Skeletal muscle tissue (tissue), 4 donors: ENCODE results near the gene FOXL3. TPM values are rescaled to one million over a fixed set of nuclear protein-coding genes. Genes with fewer than 3 reads are reported as not detected.
A peak's percentile ranks its signal among the peaks of the same experiment; 100 is the strongest.
"Not testable (repeated sequence)": the region's sequence is repeated elsewhere in the genome, so short reads cannot be mapped to it uniquely, and the experiment has no call there.

ENCODE experiments used
- H3K27ac ChIP-seq: one replicate; pipeline ENCODE4 v1.7.0; 2013; ENCODE audit warnings: mild to moderate bottlenecking, low read depth, low read length, inconsistent platforms
- H3K27me3 ChIP-seq, 3 donors: one replicate each; pipeline ENCODE4 v1.7.0; 2013; ENCODE audit warnings: low read length in 3 of 3; ENCODE audit not compliant: control insufficient read depth in 3 of 3, insufficient read depth in 3 of 3
- H3K36me3 ChIP-seq, 3 donors: one replicate each; pipeline ENCODE4 v1.7.0; 2013; ENCODE audit warnings: low read length in 3 of 3; ENCODE audit not compliant: control insufficient read depth in 3 of 3, insufficient read depth in 3 of 3
- H3K4me1 ChIP-seq, 3 donors: one replicate each; pipeline ENCODE4 v1.7.0; 2013; ENCODE audit warnings: low read length in 3 of 3, mild to moderate bottlenecking in 3 of 3; ENCODE audit not compliant: control insufficient read depth in 3 of 3, insufficient read depth in 3 of 3
- H3K4me3 ChIP-seq, 3 donors: one replicate each; pipeline ENCODE4 v1.7.0; 2013; ENCODE audit warnings: low read length in 3 of 3
- H3K9ac ChIP-seq, 3 donors: one replicate each; pipeline ENCODE4 v1.7.0; 2013; ENCODE audit warnings: low read length in 3 of 3, mild to moderate bottlenecking in 3 of 3, moderate library complexity in 2 of 3, low read depth in 1 of 3
- H3K9me3 ChIP-seq, 3 donors: one replicate each; pipeline ENCODE4 v1.7.0; 2013; ENCODE audit warnings: low read length in 3 of 3; ENCODE audit not compliant: control insufficient read depth in 3 of 3
- total RNA-seq: library from RNA; depleted of rRNA; stranded (reverse); fragments of >200 nt; gene quantifications from one replicate; pipeline ENCODE4 v1.2.3, GENCODE V29; 2014
- donor health status: Osteomylitis.

FOXL3 gene
- not detected for total RNA-seq

DNA sequence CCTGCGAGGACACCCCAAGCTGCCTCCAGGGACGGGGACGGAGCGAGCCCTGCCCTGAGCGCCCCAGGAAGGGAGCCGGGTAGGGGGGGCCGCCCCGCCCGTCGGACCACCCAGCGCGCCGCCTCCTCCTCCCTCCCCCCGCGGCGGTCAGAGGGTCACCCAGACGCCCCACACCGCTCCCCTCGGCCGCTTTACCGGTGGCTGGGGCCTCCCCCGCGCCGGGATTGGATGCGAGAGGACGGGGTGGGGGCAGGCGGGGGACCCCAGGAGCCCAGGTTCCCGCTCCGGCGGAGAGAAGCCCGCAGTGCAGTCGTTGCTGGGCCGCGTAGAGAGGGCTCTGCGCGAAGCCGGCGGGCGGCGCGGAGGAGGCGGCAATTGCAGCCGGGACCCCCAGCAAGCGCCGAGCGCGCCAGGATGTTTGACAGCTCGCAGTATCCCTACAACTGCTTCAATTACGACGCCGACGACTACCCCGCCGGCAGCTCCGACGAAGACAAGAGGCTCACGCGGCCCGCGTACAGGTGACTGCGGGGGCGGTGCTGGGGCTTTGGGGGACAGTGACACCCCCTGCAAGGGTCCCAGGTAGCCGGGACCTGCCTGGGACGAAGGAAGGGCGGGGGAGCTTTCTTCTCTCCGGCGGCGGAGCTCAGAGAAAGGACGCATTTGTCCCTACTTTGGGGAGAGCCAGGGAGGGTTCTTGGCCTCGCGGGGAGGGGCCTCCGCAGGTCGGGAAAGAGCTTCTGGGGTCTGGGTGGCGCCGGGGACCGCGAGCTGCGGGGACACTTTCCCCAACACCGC lies at the start of gene FOXL3:
FOXL3 (plus strand) TSS at position 415 of the 798 bp plus-strand sequence; CDS start at position 415, 0 bp downstream.
- Histone ChIP-seq H3K4me3 (no peak within 1 kb of the TSS), H3K27ac (no peak within 1 kb of the TSS), H3K36me3 (no peaks in the 10 kb centered on the region), H3K27me3 (peaks cover 76 to 83% (median 80%) of the 10 kb centered on the region in 3 donors), H3K9ac (peak within 1 kb of the TSS in 1 of 3 donors; percentile 25), H3K4me1 (no peaks in the 10 kb centered on the region), H3K9me3 (no peaks in the 10 kb centered on the region)

DNA sequence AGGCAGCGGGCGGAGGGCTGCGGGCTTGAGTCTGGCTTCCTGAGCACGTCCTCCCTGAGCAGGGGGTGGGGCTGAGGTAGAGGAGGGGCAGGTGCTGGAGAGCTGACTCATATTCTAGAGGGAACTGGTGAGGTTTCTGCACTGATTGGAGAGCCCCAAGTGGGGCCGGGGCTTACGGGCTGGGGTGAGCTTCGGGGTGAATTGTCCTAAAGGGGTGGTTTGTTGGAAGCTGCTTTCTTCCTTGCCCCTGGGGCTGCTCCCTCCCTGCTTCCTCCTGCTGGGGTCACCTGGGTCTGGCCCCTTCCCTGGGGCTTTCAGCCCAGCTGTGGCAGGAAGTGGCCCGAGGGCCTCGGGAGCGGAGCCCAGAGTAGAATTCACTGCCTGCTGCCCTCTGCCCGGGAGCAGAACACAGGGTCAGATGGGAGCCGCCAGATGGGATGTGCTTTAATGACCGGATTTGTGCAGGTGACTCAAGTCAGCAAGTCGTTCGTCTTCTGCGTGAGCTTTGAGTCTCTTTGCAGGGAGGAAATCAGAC lies 49.0 kb upstream of the FOXL3 start:
- no peaks in the 10 kb centered on the region for H3K27me3 ChIP-seq
- no peaks in the 10 kb centered on the region for H3K9me3 ChIP-seq
- H3K36me3 ChIP-seq = peaks cover 2 to 8% (median 5%) of the 10 kb centered on the region in 3 donors
- H3K9ac ChIP-seq = no peak overlapping the region
- H3K27ac ChIP-seq = no peak overlapping the region
- peaks cover 5 to 24% (median 9%) of the 10 kb centered on the region in 3 donors for H3K4me1 ChIP-seq
- H3K4me3 ChIP-seq = no peak overlapping the region

DNA sequence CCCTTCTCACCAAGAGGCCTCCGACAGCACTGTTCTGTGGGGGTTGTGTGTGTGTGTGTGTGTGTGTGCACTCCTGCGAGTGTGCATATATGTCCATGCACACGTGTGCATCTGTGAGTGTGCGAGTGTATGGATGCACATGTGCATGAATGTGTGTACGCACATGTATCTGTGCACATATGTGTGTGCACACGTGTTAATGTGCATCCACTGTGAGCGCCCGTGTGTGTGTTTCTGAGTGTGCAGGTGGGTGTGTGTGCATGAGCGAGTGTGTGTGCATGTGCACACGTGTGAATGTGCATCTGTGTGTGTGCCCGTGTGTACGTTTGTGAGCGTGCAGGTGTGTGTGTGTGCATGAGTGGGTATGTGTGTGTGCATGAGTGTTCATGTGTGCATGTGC lies 48.5 kb upstream of the FOXL3 start:
- H3K4me1 ChIP-seq = peaks cover 0 to 18% (median 3%) of the 10 kb centered on the region in 3 donors
- H3K4me3 ChIP-seq = no peak overlapping the region
- peaks cover 2 to 12% (median 5%) of the 10 kb centered on the region in 3 donors for H3K36me3 ChIP-seq
- no peaks in the 10 kb centered on the region for H3K27me3 ChIP-seq
- no peaks in the 10 kb centered on the region for H3K9me3 ChIP-seq
- H3K27ac ChIP-seq = no peak overlapping the region
- H3K9ac ChIP-seq = no peak overlapping the region

DNA sequence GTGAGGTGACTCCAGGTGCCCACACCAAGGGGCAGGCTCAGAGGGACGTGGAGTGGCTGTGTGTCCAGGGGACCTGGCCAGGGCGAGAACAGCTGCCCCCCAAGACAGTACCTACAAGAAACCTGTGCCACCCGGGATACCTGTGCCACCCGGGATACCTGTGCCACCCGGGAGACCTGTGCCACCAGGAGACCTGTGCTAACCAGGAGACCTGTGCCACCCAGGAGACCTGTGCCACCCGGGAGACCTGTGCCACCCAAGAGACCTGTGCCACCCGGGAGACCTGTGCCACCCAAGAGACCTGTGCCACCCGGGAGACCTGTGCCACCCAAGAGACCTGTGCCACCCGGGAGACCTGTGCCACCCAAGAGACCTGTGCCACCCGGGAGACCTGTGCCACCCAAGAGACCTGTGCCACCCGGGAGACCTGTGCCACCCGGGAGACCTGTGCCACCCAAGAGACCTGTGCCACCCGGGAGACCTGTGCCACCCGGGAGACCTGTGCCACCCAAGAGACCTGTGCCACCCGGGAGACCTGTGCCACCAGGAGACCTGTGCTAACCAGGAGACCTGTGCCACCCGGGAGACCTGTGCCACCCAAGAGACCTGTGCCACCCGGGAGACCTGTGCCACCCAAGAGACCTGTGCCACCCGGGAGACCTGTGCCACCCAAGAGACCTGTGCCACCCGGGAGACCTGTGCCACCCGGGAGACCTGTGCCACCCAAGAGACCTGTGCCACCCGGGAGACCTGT lies 47.0 kb upstream of the FOXL3 start:
- Histone ChIP-seq H3K4me1 (peaks cover 0 to 14% (median 3%) of the 10 kb centered on the region in 3 donors), H3K36me3 (peaks cover 2 to 16% (median 7%) of the 10 kb centered on the region in 3 donors)
- not testable (repeated sequence) for H3K27me3 ChIP-seq, H3K9me3 ChIP-seq, H3K27ac ChIP-seq, H3K9ac ChIP-seq, H3K4me3 ChIP-seq

DNA sequence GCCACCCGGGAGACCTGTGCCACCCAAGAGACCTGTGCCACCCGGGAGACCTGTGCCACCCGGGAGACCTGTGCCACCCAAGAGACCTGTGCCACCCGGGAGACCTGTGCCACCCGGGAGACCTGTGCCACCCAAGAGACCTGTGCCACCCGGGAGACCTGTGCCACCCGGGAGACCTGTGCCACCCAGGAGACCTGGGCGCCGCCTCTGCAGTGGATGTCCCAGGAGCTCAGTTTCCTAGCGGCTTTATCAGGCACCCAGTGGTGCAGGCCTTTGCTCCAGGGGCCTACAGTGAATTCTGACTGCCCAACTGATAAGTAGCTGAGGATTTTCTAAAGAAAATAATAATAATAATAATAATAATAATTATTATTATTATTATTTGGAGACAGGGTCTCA lies 46.4 kb upstream of the FOXL3 start:
- Histone ChIP-seq H3K36me3 (peaks cover 3 to 17% (median 9%) of the 10 kb centered on the region in 3 donors), H3K4me1 (peaks cover 0 to 14% (median 3%) of the 10 kb centered on the region in 3 donors)
- H3K27me3 ChIP-seq, H3K9ac ChIP-seq, H3K27ac ChIP-seq, H3K9me3 ChIP-seq, H3K4me3 ChIP-seq: not testable (repeated sequence)

DNA sequence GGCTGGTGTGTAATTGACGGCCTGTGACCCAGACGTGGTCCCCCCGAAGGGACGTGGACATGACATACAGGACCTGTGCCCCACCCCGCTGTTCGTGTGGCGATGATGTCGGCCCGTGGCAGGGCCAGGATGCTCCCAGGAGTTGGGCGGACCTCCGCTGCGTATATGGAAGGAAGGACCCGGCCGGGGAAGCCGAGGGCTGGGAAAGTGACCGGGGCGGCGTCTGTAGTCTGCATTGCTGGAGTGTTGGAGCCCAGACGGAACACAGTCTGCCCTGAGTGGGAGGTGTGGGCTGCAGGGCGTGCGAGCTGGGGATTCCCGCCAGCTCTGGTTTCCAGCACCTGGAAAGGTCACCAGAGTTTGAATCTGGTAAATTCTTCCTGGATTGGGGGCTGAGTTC lies 45.0 kb upstream of the FOXL3 start:
- Histone ChIP-seq H3K9ac (no peak overlapping the region), H3K27me3 (no peaks in the 10 kb centered on the region), H3K4me1 (peaks cover 0 to 14% (median 3%) of the 10 kb centered on the region in 3 donors), H3K27ac (no peak overlapping the region), H3K9me3 (no peaks in the 10 kb centered on the region), H3K36me3 (peaks cover 16 to 29% (median 19%) of the 10 kb centered on the region in 3 donors), H3K4me3 (no peak overlapping the region)

DNA sequence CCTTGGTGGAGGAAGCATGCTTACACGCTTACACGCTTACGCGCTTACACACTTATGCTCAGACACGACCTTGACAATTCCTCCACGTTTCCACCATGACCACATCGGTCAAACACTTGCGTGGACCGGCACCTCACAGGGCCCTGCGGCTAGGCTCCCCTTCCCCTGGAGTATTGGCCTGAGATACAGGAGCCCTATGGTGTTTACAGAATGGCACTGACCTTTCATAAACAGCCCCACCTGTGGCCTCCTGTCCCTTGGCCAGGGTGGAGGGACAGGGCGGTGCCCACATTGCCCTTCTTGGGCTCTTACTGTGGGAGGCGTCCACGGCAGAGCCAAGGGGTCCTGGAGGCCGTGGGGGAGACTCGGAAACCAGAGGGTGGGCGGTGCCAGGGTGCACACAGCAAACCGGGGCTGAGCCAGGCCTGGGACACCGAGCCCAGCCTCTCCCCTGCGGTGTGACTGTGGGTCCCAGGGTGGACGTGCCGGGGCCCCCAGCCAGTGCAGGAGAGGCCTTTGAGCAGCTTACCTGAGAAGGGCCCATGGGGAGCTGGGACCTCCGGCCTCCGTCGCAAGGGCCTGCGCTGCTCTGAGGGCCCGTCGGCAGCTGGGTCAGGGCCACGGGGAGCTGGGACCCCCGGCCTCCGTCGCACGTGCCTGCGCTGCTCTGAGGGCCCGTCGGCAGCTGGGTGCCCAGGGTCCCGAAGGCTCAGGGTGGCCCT lies 44.2 kb upstream of the FOXL3 start:
- H3K4me1 ChIP-seq = peaks cover 0 to 10% (median 3%) of the 10 kb centered on the region in 3 donors
- H3K4me3 ChIP-seq = no peak overlapping the region
- no peaks in the 10 kb centered on the region for H3K9me3 ChIP-seq
- H3K9ac ChIP-seq = no peak overlapping the region
- peaks cover 21 to 37% (median 22%) of the 10 kb centered on the region in 3 donors for H3K36me3 ChIP-seq
- H3K27ac ChIP-seq = no peak overlapping the region
- H3K27me3 ChIP-seq = no peaks in the 10 kb centered on the region

DNA sequence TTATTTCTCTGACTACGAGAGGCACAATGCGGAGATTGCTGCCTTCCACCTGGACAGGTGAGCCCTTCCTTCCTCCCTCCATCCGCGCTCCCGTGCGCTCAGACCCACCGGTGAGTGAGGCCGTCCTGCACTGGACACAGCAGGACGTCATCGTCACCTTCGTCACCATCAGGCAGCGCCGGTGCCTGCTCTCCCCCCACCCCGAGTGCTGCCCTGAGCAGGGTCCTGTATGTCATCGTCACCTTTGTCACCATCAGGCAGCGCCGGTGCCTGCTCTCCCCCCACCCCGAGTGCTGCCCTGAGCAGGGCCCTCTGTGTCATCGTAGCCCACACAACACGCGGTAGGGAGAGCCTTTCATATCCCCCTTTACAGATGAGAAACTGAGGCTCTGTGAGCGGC lies 43.5 kb upstream of the FOXL3 start:
- H3K4me1 ChIP-seq = peaks cover 0 to 3% (median 3%) of the 10 kb centered on the region in 3 donors
- H3K27me3 ChIP-seq = no peaks in the 10 kb centered on the region
- no peak overlapping the region for H3K9ac ChIP-seq
- peaks cover 23 to 39% (median 25%) of the 10 kb centered on the region in 3 donors for H3K36me3 ChIP-seq
- H3K27ac ChIP-seq = no peak overlapping the region
- no peaks in the 10 kb centered on the region for H3K9me3 ChIP-seq
- no peak overlapping the region for H3K4me3 ChIP-seq

DNA sequence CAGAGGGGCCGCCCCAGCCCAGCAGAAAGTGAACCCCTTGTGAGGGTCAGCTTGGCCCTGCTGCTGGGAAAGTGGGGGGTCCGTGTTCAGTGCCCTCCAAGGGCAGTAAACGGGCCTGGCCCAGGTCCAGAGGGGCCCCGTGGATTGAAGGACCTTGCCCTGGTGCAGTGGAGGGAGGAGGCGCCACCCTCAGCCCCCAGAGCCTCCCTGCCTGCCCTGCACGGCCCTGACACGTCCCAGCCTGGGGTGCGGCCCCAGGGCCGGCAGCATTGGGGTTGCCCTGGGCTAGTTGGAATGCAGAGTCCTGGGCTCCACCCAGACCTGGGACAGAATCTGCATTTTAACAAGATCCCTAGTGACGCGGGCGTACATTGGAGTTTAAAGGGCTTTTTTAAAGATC lies 42.8 kb upstream of the FOXL3 start:
- Histone ChIP-seq H3K36me3 (peaks cover 23 to 39% (median 26%) of the 10 kb centered on the region in 3 donors), H3K9me3 (no peaks in the 10 kb centered on the region), H3K27me3 (no peaks in the 10 kb centered on the region), H3K4me1 (peaks cover 0 to 3% (median 0%) of the 10 kb centered on the region in 3 donors), H3K27ac (no peak overlapping the region), H3K9ac (no peak overlapping the region), H3K4me3 (no peak overlapping the region)
